Right lobe of liver (tissue), 6 donors: ENCODE data around the gene TMEM239. TPM values are rescaled to one million over a fixed set of nuclear protein-coding genes. Genes with fewer than 3 reads are reported as not detected.
"Not testable (repeated sequence)": the region's sequence is repeated elsewhere in the genome, so short reads cannot be mapped to it uniquely, and the experiment has no call there.

Experiments
- ATAC-seq, 4 donors: fragments of 200-7000 bp; cut with Tn5 transposase; one replicate each; pipeline ENCODE4 v1.9.1; 2020; ENCODE audit warnings: mild to moderate bottlenecking in 4 of 4, moderate library complexity in 4 of 4
- DNase-seq, 3 donors: peaks; one replicate each; pipeline ENCODE4 v3.0.0-alpha.2; 2020
- H3K27ac ChIP-seq, 3 donors: fragments of 200-600 bp; one replicate each; pipeline ENCODE4 v1.8.0; 2022
- H3K27me3 ChIP-seq, 2 donors: fragments of 200-600 bp; one replicate each; pipeline ENCODE4 v1.8.0; 2022
- H3K36me3 ChIP-seq, 4 donors: fragments of 200-600 bp; sonication (generic) in 1 of 4; one replicate each; pipeline versions ENCODE4 v1.5.1 to v1.8.0; 2017 to 2022; ENCODE audit warnings: control low read depth in 1 of 4
- H3K4me1 ChIP-seq, 4 donors: fragments of 200-600 bp; sonication (generic) in 1 of 4; one replicate each; pipeline versions ENCODE4 v1.5.1 to v1.8.0; 2017 to 2022; ENCODE audit warnings: control low read depth in 1 of 4
- H3K4me3 ChIP-seq, 3 donors: fragments of 200-600 bp; one replicate each; pipeline ENCODE4 v1.8.0; 2022
- H3K9me3 ChIP-seq, 4 donors: fragments of 200-600 bp; sonication (generic) in 1 of 4; one replicate each; pipeline versions ENCODE4 v1.5.1 to v1.8.0; 2017 to 2022; ENCODE audit warnings: control low read depth in 1 of 4
- CTCF ChIP-seq, 4 donors: fragments of 200-600 bp in 3 of 4; fragments of 450-650 bp in 1 of 4; IDR thresholded peaks; one replicate each; pipeline versions ENCODE4 v1.5.1 to v1.8.0; 2016 to 2022; ENCODE audit warnings: antibody characterized with exemption in 4 of 4, mild to moderate bottlenecking in 2 of 4
- POLR2A ChIP-seq: fragments of 450-650 bp; IDR thresholded peaks from one replicate; pipeline ENCODE4 v1.6.1; 2017; ENCODE audit warnings: antibody characterized with exemption, mild to moderate bottlenecking
- WGBS: methylation state at CpG from one replicate; pipeline ENCODE4 v1.1.6; 2018; ENCODE audit warnings: low coverage, low lambda C conversion rate; ENCODE audit not compliant: insufficient coverage; ENCODE audit errors: missing lambda C conversion rate; 5-methylcytosine and 5-hydroxymethylcytosine counted together
- intact Hi-C, 2 donors: fragments of 100-400 bp; cut with DNase I; formaldehyde crosslinking; loops; one replicate each; pipeline versions ENCODE4 v1.11.2 to v1.14.1; 2022
- total RNA-seq, 6 experiments: library from RNA; depleted of rRNA in 2 of 6; stranded (reverse); fragments of >200 nt in 2 of 6; fragmentation: NEBNext Ultra II Directional in 3 of 6; extraction: Animal tissue kit (Norgen Biotek cat#: 25700) in 3 of 6; gene quantifications; one replicate each; pipeline versions ENCODE4 v1.1.0 to v1.2.4, GENCODE V29; 2016 to 2023
- donor health status: DM: no; HTN: yes; CAD: no.
- donor health status: DM: no; HTN: no; CAD: no.
- donor health status: DM: no; HTN: no; CAD: no.
- donor health status: DM: no; HTN: yes; CAD: no.
- donor health status: DM: no; HTN: yes; CAD: no.

TMEM239 gene
- total RNA-seq, 6 experiments from 2014 or later, result not detected

GRCh38 chr20:2822073-2822472 is 5.9 kb downstream of the TMEM239 start:
- H3K4me3 ChIP-seq, result no peak overlapping the region
- no peaks in the 10 kb centered on the region for H3K36me3 ChIP-seq
- H3K27ac ChIP-seq, result no peak overlapping the region
- peak in 1 of 4 donors; percentile 35 for ATAC-seq
- TF ChIP-seq POLR2A (no peak), CTCF (IDR thresholded peaks at IDR 0.05) (no peak)
- H3K4me1 ChIP-seq, result no peaks in the 10 kb centered on the region
- WGBS, result 20% methylated on average over 5 of the region's 5 CpGs
- H3K9me3 ChIP-seq, result no peaks in the 10 kb centered on the region
- peaks cover 0 to 18% of the 10 kb centered on the region in 2 donors for H3K27me3 ChIP-seq
- DNase-seq, result no peak
- intact Hi-C loops, result no loop called here

- DNase-seq (no peak), ATAC-seq (no peak)
- Histone ChIP-seq H3K9me3 (no peaks in the 10 kb centered on the region), H3K27ac (no peak overlapping the region), H3K27me3 (peaks cover 0 to 11% of the 10 kb centered on the region in 2 donors), H3K4me3 (no peak overlapping the region), H3K4me1 (no peaks in the 10 kb centered on the region), H3K36me3 (no peaks in the 10 kb centered on the region)
- intact Hi-C loops, result no loop called here
- TF ChIP-seq CTCF (IDR thresholded peaks at IDR 0.05), result no peak
- TF ChIP-seq POLR2A, result no peak
- WGBS, result 77% methylated on average over 2 of the region's 2 CpGs
These were observed 9.6 kb downstream of the TMEM239 start for GRCh38 chr20:2825761-2826160.

- DNase-seq (no peak), ATAC-seq (no peak)
- WGBS, result 71% methylated on average over 4 of the region's 4 CpGs
- no peak overlapping the region for H3K27ac ChIP-seq
- no peak for TF ChIP-seq CTCF (IDR thresholded peaks at IDR 0.05)
- TF ChIP-seq POLR2A, result no peak
- H3K4me1 ChIP-seq, result no peaks in the 10 kb centered on the region
- H3K9me3 ChIP-seq, result no peaks in the 10 kb centered on the region
- no peak overlapping the region for H3K4me3 ChIP-seq
- H3K36me3 ChIP-seq, result no peaks in the 10 kb centered on the region
- H3K27me3 ChIP-seq, result peaks cover 0 to 2% of the 10 kb centered on the region in 2 donors
- intact Hi-C loops, result no loop called here
These were observed 10.5 kb downstream of the TMEM239 start for GRCh38 chr20:2826655-2827054.

- DNase-seq, result no peak
- ATAC-seq, result no peak
- Histone ChIP-seq H3K36me3 (no peaks in the 10 kb centered on the region), H3K4me3 (no peak overlapping the region), H3K9me3 (no peaks in the 10 kb centered on the region), H3K27ac (no peak overlapping the region), H3K27me3 (no peaks in the 10 kb centered on the region), H3K4me1 (no peaks in the 10 kb centered on the region)
- intact Hi-C loops, result no loop called here
- TF ChIP-seq CTCF (IDR thresholded peaks at IDR 0.05) (no peak), POLR2A (no peak)
- WGBS, result 60% methylated on average over 6 of the region's 6 CpGs
These were observed 13.2 kb downstream of the TMEM239 start for GRCh38 chr20:2829376-2829775.

- DNase-seq, H3K4me1 ChIP-seq, H3K27ac ChIP-seq, H3K9me3 ChIP-seq, ATAC-seq, H3K36me3 ChIP-seq, intact Hi-C loops, H3K27me3 ChIP-seq, H3K4me3 ChIP-seq: not testable (repeated sequence)
- 67% methylated on average over 6 of the region's 7 CpGs for WGBS
These were observed 15.0 kb downstream of the TMEM239 start for GRCh38 chr20:2831206-2831605.
